ENCODE data around the gene MXRA5.
"Not testable (repeated sequence)": the region's sequence is repeated elsewhere in the genome, so short reads cannot be mapped to it uniquely, and the experiment has no call there.

MXRA5 gene

DNA sequence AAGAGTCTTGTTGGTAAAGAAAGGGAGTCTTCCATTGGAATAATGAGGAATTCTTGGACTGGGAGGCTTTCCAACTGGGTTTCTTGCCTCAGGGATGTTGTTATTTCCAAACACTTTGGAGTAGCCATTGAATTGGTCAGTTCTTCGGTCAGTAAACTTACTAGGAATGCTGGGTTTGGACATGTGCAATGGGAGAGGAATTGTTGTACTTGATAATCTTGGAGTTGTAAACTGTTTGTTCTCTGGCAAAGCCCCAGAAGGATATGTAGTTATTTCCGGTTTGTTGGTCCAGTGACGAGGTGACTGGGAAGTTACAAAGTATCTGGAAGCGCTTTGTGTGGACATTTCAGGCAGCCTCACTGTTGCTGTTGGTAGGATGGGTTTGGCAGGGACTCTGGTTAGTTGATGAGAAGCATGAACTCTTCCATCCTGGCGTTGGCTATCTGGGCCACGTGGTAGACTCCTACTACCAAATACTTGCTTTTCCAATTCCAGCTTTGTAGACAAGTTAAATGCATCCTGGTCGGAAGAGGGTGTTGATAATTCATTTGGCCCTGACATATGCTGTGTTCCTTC lies 25.9 kb downstream of the MXRA5 start:
- no peak for DNase-seq (ENCODE audit: low spot score)

DNA sequence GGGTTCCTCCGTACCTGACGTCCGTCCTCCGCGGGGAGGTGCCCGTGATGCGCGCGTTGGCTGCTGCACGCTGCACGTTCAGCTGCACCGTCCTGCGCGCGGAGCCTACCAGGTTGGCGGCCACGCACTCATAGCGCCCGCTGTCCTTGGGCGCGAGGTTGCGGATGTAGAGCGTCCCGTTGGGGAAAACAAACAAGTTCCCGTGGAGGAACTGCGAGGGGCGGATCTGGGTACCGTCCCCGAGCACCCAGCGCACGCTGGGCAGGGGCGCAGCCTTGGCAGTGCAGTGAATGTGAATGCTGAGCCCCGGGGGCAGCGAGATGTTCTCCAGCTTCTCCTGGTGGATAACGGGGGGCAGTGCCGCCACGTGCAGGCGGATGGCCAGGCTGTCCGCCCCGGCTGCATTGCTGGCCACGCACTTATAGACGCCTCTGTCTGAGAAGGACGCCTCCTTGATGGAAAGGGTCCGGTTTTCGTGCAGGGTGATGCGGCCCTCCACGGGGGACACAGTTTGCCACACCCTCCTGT lies 29.2 kb downstream of the MXRA5 start:
- DNase-seq (ENCODE audit: low spot score), result no peak

DNA sequence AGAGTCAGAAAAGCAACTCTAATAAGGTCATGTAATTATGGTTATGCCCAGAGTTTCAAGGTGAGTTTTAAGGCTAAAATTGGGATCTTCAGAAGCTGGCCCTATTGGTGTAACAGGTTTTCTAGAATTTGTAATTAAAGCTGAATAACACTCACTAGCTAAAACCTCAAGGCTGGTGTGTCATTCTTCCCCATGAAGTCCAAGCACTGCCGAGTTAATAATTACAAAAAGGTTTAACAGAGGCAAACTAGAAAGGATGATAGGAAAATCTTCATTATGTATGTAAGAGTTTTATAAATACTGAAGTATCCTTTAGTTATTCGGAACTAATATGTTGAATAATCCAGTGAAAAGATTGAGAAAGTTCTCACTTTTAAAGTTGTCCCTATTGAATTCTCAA lies 34.3 kb downstream of the MXRA5 start:
- no peak for DNase-seq (ENCODE audit: low spot score)

DNA sequence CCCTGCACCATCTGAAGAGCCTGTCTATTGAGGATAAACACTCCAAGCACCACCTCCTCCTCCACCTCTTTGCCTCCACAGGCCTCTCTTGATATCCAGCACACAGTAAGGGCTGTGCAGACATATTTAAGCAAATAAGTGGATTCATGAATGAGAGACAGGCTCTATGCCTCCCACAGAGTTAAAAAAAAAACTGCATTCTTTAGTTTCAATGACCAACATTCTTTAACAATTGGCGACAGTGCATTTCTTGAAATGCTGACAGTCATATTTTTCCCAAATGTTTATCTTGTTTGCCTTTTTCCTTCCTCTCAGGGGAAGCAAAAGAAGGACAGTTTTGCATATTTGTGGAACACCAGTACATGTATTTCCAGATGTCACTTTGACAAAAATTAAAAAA lies 38.6 kb downstream of the MXRA5 start:
- no peak for DNase-seq (ENCODE audit: low spot score)

DNA sequence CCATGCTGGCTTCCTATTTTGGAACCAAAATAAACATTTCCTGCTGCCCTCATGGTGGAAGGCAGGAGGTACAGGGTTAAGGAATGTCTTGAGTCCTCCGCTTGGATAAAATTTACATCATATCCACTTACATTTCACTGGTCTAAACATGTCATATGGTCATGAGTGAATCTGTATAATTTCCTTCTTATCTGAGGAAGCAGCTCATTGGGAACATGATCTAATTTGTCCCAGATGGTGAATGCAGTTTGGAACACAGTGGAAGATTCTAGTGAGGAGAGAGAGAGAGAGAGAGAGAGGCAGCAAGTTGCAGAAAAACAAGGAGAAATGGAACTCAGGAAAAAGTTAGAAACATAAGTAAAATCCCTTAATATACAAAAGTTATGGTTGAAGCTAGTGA lies 46.8 kb downstream of the MXRA5 start:
- DNase-seq (ENCODE audit: low spot score), result no peak

DNA sequence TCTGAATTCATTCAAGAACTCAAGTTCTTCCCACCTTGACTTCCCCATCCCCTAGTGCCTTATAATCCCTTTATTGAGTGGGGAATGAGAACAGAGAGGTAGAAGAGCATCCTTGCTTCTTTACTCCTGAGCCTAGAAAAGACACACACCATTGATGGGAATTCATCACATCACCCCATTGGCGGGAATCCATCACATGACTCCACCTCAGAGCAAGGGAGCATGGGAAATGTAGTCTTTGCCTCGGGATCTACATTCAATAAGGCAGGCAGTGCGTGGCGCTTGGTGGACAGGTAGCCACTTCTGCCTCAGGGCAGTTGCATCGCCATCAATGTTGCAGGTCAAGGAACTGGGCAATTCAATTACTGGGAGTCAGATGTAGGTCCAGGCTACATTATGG lies 50.7 kb downstream of the MXRA5 start:
- no peak for DNase-seq (ENCODE audit: low spot score)

DNA sequence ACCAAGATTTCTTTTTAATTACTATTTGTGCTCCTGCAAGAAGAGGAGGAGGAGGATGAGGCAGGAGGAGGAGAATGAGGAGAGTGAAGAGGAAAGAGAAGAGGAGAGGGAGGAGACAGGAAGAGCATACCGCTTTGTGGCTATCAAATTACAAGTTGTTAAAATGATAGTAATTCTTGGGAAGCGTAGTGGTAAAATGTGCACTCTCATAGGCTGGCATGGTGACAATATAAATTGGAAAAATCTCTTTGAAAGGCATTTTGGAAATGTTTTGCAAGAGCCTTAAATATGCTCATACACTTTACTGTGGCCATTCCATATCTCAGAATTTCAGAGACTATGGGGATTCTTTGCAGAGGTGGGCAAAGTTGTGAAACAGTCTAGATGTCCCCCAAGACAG lies 53.2 kb downstream of the MXRA5 start:
- no peak for DNase-seq (ENCODE audit: low spot score)

DNA sequence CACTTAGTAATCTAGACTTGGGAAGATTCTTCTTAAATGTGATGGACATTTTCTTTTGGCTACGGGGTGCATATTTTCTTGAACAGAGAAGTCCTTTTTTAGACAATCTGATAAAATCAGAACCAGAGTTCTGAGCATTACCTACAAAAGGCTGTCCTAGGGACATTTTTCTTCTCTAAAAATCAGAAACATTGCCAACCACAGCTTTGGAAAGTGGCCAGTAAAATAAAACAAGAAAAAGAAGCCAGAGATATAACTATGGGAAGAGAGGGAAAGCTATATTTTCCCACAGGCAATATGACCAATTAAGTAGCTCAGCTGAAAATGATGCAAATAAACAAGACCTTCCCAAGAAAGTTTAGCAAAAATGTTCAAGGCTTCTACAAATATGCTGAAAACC lies 55.9 kb downstream of the MXRA5 start:
- DNase-seq (ENCODE audit: low spot score), result no peak

DNA sequence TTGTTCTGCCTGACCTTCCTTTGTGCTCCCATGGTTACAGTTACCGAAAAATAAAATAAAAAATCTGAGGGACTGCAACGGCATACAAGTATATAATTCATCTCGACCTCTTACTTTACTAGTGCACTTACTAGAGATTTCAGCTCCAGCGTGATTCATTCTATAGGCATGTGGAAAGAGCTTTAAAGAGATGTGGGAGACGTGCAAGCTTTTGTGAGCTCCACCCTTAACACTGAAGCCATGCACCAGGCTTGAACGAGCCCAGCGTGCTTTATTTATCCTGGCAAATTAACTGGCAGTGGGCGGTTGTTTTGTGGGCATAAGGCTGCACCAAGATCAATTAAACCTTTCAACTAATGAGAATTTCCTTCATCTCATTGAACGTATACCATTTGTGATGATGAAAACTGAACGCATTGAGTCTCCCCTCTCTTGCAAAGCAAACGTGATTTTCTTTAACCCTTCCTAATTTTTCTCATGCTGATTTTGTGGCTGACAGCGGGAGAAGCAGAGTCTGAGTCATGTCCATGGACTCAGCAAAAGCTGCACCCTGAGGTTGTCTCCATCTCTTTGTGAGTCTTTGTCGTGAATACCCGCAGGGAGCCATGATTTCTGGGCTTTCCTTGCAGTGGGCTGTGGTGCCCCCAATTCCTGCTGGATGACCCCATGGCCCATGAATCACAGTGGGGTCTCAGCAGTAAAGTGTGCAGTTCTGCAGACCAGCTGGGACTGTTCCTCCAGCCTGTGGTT lies 60.1 kb downstream of the MXRA5 start:
- no peak for DNase-seq (ENCODE audit: low spot score)

DNA sequence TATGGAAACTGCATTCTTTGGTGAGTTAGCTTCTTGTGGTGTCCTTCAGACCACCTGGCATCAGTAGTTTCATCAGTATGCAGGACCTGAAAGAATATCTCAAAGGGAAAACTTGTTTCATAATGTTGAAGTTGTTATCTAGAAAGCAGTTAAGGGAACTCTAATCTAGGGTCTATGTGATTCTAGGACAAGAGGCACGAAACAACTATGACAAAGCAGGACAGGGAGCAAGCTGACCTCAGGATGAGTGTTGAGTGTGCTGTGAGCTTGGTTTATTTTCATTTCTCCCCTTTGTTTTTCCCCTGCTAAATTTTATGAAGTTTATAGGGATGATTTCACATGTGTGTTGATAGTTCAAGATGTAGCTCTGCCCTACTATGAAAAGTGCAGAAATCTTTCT lies 65.7 kb downstream of the MXRA5 start:
- no peak for DNase-seq (ENCODE audit: low spot score)

DNA sequence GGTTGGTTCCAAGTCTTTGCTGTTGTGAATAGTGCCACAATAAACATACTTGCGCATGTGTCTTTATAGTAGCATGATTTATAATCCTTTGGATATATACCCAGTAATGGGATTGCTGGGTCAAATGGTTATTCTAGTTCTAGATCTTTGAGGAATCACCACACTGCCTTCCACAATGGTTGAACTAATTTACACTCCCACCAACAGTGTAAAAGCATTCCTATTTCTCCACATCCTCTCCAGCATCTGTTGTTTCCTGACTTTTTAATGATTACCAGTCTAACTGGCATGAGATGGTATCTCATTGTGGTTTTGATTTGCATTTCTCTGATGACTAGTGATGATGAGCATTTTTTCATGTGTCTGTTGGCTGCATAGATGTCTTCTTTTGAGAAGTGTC lies 72.8 kb downstream of the MXRA5 start:
- not testable (repeated sequence) for DNase-seq (ENCODE audit: low spot score)

DNA sequence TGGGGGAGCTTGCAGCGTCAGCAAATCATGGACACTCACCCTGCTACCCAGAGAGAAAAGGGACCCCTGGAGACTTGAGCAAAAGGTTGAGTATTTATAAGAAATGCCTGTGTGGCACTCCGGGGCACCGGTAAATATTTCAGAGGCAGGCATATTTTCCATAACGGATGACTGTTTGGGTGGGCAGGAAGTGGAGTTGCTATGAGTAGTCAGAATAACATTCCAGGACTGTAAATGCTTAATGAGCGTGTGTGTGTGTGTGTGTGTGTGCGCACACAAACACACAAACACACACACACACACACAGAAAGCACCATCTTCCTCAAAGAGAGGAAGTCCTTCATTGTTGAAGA lies 74.6 kb downstream of the MXRA5 start:
- peak; percentile 73 for DNase-seq (ENCODE audit: low spot score)

DNA sequence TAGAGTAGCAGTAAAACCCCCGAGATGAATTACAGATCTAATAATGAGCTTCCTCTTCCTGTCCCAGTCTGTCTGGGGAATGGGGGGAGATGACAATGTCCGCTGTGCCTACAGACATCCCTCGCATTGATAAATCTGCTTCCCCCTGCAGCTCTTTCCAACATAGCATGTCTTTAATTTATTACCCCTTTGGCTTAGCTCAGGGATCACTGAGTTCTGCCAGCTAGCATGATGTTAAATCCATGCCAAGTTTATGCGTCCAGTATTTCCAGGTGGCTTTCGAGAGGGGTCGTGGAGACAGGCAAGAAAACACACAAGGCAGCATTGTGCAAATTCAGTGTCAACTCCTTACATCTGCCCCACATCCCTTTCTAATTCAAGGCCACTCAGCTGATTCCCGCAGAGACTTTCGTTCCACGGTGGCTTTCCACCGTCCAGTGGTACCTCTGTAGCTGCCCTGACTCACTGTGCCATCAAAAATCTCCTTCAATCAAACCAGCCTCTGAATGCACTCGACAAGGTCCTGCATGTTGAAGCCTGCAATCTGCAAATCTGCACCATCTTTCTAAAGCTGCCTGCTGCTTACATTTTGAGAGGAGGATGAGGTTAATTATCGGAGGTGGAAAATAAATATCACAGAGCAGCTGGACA lies 75.1 kb downstream of the MXRA5 start:
- no peak for DNase-seq (ENCODE audit: low spot score)

DNA sequence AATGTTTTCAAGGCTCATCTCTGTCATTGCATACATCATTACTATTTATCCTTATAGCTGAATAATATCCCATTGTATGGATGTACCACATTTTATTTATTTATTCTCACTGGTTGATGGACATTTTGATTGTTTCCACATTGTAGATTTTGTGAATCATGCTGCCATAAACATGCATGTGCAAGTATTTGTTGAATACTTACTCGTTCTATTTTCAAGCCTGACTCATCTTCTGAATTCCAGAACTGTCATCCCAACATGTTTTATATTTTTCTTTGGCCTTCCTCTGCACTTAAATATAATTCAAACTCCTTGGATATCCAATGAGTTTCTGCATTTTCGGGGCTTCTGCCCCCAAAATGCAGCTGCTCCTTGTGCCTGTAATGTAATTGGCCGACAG lies 77.6 kb downstream of the MXRA5 start:
- DNase-seq (ENCODE audit: low spot score), result peak; percentile 4

DNA sequence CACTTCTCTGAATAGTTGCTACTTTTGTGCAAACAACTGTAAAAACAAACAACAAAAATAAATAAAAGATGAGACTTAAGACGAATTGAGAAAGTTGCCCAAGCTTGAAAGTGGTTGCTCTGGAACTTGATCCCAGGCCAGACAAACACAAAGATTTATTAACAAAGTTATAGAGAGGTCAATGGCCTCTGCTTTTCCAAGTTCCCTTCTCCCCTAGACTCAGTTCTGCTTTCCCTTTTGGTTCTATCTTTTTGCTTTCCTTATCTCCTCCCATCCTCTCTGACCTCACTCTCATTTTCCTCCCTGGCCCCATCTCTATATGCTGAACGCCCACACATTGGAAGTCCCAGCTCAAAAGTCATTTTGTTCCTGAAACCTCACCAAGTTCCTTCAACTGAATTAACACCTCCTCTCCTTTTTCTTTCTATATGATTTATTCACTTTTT lies 82.7 kb downstream of the MXRA5 start:
- DNase-seq (ENCODE audit: low spot score), result no peak

DNA sequence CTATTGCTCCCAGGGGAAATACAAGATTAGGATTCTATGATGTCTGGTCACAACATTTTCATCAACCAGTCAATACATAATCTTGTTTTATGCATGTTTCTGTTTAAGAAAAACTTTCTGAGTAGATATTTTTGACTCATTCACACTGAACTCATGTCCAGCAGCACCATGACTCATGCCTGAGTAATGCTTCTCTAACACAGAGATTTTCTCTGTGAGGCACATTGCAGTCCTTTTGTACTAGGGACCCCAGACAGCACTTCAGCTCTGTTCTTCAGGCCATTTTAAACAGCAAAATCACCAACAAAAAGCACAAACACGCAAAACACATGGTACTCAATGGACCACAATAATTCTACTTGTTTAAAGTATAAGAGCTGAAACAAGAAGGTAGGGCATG lies 83.6 kb downstream of the MXRA5 start:
- DNase-seq (ENCODE audit: low spot score), result peak; percentile 86

Measured in RKO (cell line).